Ishikawa (cell line): ENCODE results near the gene RBM41.

ENCODE experiments used
- CEBPB ChIP-seq: IDR thresholded peaks from 2 replicates; pipeline ENCODE4 v1.6.1; 2012
- CREB1 ChIP-seq: IDR thresholded peaks from 2 replicates; pipeline ENCODE4 v1.6.1; 2012; ENCODE audit warnings: low read depth
- EGR1 ChIP-seq: IDR thresholded peaks from 2 replicates; pipeline ENCODE4 v1.6.1; 2012
- EP300 ChIP-seq: IDR thresholded peaks from 2 replicates; pipeline ENCODE4 v1.6.1; 2012; ENCODE audit warnings: borderline replicate concordance
- FOXM1 ChIP-seq: IDR thresholded peaks from 2 replicates; pipeline ENCODE4 v1.6.1; 2012; ENCODE audit warnings: low read depth, borderline replicate concordance
- MAX ChIP-seq: IDR thresholded peaks from 2 replicates; pipeline ENCODE4 v1.6.1; 2012
- NFIC ChIP-seq: IDR thresholded peaks from 2 replicates; pipeline ENCODE4 v1.6.1; 2012
- RAD21 ChIP-seq: IDR thresholded peaks from 2 replicates; pipeline ENCODE4 v1.6.1; 2012; ENCODE audit warnings: low read depth
- REST ChIP-seq: IDR thresholded peaks from 2 replicates; pipeline ENCODE4 v1.6.1; 2012; ENCODE audit warnings: low read depth, mild to moderate bottlenecking
- TAF1 ChIP-seq: IDR thresholded peaks from 2 replicates; pipeline ENCODE4 v1.6.1; 2012; ENCODE audit warnings: low read depth, mild to moderate bottlenecking
- TCF12 ChIP-seq: IDR thresholded peaks from 2 replicates; pipeline ENCODE4 v1.6.1; 2012; ENCODE audit warnings: low read depth
- TEAD4 ChIP-seq: IDR thresholded peaks from 2 replicates; pipeline ENCODE4 v1.6.1; 2012
- USF1 ChIP-seq: IDR thresholded peaks from 2 replicates; pipeline ENCODE4 v1.6.1; 2012
- YY1 ChIP-seq: IDR thresholded peaks from 2 replicates; pipeline ENCODE4 v1.6.1; 2012; ENCODE audit warnings: low read depth
- ZBTB7A ChIP-seq: IDR thresholded peaks from 2 replicates; pipeline ENCODE4 v1.6.1; 2012; ENCODE audit warnings: low read depth

Gene RBM41

GRCh38 chrX:107146670-107147069 lies 28.0 kb upstream of the RBM41 start:
- no peak for TF ChIP-seq FOXM1
- TF ChIP-seq MAX: no peak
- no peak for TF ChIP-seq CEBPB
- TF ChIP-seq TEAD4: no peak
- no peak for TF ChIP-seq EP300
- TF ChIP-seq TAF1: no peak
- TF ChIP-seq REST: no peak
- TF ChIP-seq NFIC: no peak
- no peak for TF ChIP-seq ZBTB7A
- no peak for TF ChIP-seq USF1
- no peak for TF ChIP-seq EGR1
- no peak for TF ChIP-seq RAD21

GRCh38 chrX:107135965-107136307 lies 17.3 kb upstream of the RBM41 start:
- no peak for TF ChIP-seq NFIC
- TF ChIP-seq USF1: no peak
- no peak for TF ChIP-seq REST
- TF ChIP-seq EGR1: no peak
- no peak for TF ChIP-seq TAF1
- no peak for TF ChIP-seq TEAD4
- no peak for TF ChIP-seq CREB1
- no peak for TF ChIP-seq RAD21
- TF ChIP-seq ZBTB7A: no peak
- no peak for TF ChIP-seq TCF12
- no peak for TF ChIP-seq MAX

GRCh38 chrX:107135049-107135964 lies 16.7 kb upstream of the RBM41 start:
- TF ChIP-seq YY1 (no peak), NFIC (no peak), RAD21 (no peak), ZBTB7A (no peak), USF1 (no peak), EGR1 (no peak), TEAD4 (no peak), CREB1 (no peak)

GRCh38 chrX:107123750-107124149 lies 5.1 kb upstream of the RBM41 start:
- no peak for TF ChIP-seq USF1
- TF ChIP-seq ZBTB7A: no peak
- TF ChIP-seq YY1: no peak
- TF ChIP-seq EGR1: no peak
- no peak for TF ChIP-seq EP300
- TF ChIP-seq NFIC: no peak

- no peak for TF ChIP-seq CEBPB
- no peak for TF ChIP-seq TAF1
- TF ChIP-seq REST: no peak
Observed at GRCh38 chrX:107119283-107119682, 661 bp upstream of the RBM41 start.
